H9 (cell line): ENCODE data around the gene KCNE1. TPM values are rescaled to one million over a fixed set of nuclear protein-coding genes. Genes with fewer than 3 reads are reported as not detected.

ENCODE experiments used
- DNase-seq: peaks from one replicate; pipeline ENCODE4 v3.0.0-alpha.2; 2017
- H2AFZ ChIP-seq: one replicate; pipeline ENCODE4 v1.6.1; 2013; ENCODE audit warnings: mild to moderate bottlenecking, low read length, control low read depth, moderate library complexity
- H2AK5ac ChIP-seq: 2 replicates; pipeline ENCODE4 v1.6.1; 2013; ENCODE audit warnings: low read length, control low read depth, mixed read lengths; ENCODE audit not compliant: insufficient read length
- H2BK120ac ChIP-seq: one replicate; pipeline ENCODE4 v1.6.1; 2013; ENCODE audit warnings: low read depth, mild to moderate bottlenecking, low read length, control low read depth, inconsistent platforms; ENCODE audit not compliant: poor library complexity, severe bottlenecking
- H2BK12ac ChIP-seq: 2 replicates; pipeline ENCODE4 v1.6.1; 2013; ENCODE audit warnings: low read length, control low read depth, mixed read lengths, low read depth; ENCODE audit not compliant: insufficient read length
- H2BK15ac ChIP-seq: 2 replicates; pipeline ENCODE4 v1.6.1; 2013; ENCODE audit warnings: low read depth, low read length, control low read depth
- H2BK20ac ChIP-seq: one replicate; pipeline ENCODE4 v1.6.1; 2013; ENCODE audit warnings: low read depth, mild to moderate bottlenecking, low read length, control low read depth, inconsistent platforms; ENCODE audit not compliant: poor library complexity, severe bottlenecking
- H2BK5ac ChIP-seq: 2 replicates; pipeline ENCODE4 v1.6.1; 2013; ENCODE audit warnings: low read length, control low read depth, mixed read lengths; ENCODE audit not compliant: insufficient read length
- H3K14ac ChIP-seq: 2 replicates; pipeline ENCODE4 v1.6.1; 2013; ENCODE audit warnings: low read length, control low read depth; ENCODE audit not compliant: insufficient read depth
- H3K18ac ChIP-seq: 2 replicates; pipeline ENCODE4 v1.6.1; 2013; ENCODE audit warnings: low read depth, mild to moderate bottlenecking, mixed read lengths, low read length, control low read depth; ENCODE audit not compliant: insufficient read length
- H3K23ac ChIP-seq: 2 replicates; pipeline ENCODE4 v1.6.1; 2013; ENCODE audit warnings: low read length, control low read depth, mixed read lengths, low read depth; ENCODE audit not compliant: insufficient read length
- H3K23me2 ChIP-seq: 2 replicates; pipeline ENCODE4 v1.6.1; 2013; ENCODE audit warnings: low read depth, mild to moderate bottlenecking, mixed read lengths, low read length, control low read depth; ENCODE audit not compliant: insufficient read length, poor library complexity, severe bottlenecking
- H3K27ac ChIP-seq: 2 replicates; pipeline ENCODE4 v1.5.1; 2013; ENCODE audit warnings: low read length, control low read depth, mixed read lengths, low read depth; ENCODE audit not compliant: insufficient read length
- H3K27me3 ChIP-seq: 2 replicates; pipeline ENCODE4 v1.6.1; 2013; ENCODE audit warnings: low read length, control low read depth, inconsistent platforms; ENCODE audit not compliant: insufficient read depth
- H3K4ac ChIP-seq: 2 replicates; pipeline ENCODE4 v1.6.1; 2013; ENCODE audit warnings: low read depth, mild to moderate bottlenecking, control low read depth, inconsistent platforms, low read length, moderate library complexity
- H3K4me1 ChIP-seq: 2 replicates; pipeline ENCODE4 v1.6.1; 2013; ENCODE audit warnings: low read length, control low read depth, inconsistent platforms; ENCODE audit not compliant: insufficient read depth
- H3K4me2 ChIP-seq: 2 replicates; pipeline ENCODE4 v1.6.1; 2013; ENCODE audit warnings: low read length, control low read depth, mixed read lengths; ENCODE audit not compliant: insufficient read length, insufficient read depth
- H3K56ac ChIP-seq: 2 replicates; pipeline ENCODE4 v1.6.1; 2013; ENCODE audit warnings: low read depth, mild to moderate bottlenecking, mixed read lengths, low read length, control low read depth; ENCODE audit not compliant: insufficient read length
- H3K79me1 ChIP-seq: 2 replicates; pipeline ENCODE4 v1.6.1; 2013; ENCODE audit warnings: low read depth, mild to moderate bottlenecking, moderate library complexity, low read length, control low read depth, inconsistent platforms; ENCODE audit not compliant: insufficient read depth, poor library complexity, severe bottlenecking
- H3K79me2 ChIP-seq: 2 replicates; pipeline ENCODE4 v1.6.1; 2013; ENCODE audit warnings: low read length, control low read depth, inconsistent platforms; ENCODE audit not compliant: insufficient read depth
- H3K9ac ChIP-seq: 2 replicates; pipeline ENCODE4 v1.6.1; 2013; ENCODE audit warnings: low read length, control low read depth, mixed read lengths; ENCODE audit not compliant: insufficient read length; ENCODE audit errors: extremely low read depth
- H3K9me3 ChIP-seq: one replicate; pipeline ENCODE4 v1.6.1; 2013; ENCODE audit warnings: low read depth, low read length, inconsistent platforms; ENCODE audit not compliant: control insufficient read depth
- H3T11ph ChIP-seq: one replicate; pipeline ENCODE4 v1.6.1; 2013; ENCODE audit warnings: mild to moderate bottlenecking, low read length, control low read depth, inconsistent platforms
- H4K20me1 ChIP-seq: one replicate; pipeline ENCODE4 v1.6.1; 2013; ENCODE audit not compliant: control insufficient read depth, insufficient read length, insufficient read depth
- H4K5ac ChIP-seq: 2 replicates; pipeline ENCODE4 v1.6.1; 2013; ENCODE audit warnings: low read depth, mild to moderate bottlenecking, mixed read lengths, low read length, control low read depth; ENCODE audit not compliant: insufficient read length
- H4K8ac ChIP-seq: replicated peaks from 2 replicates; pipeline ENCODE4 v1.6.1; 2013; ENCODE audit warnings: low read length, control low read depth, mixed read lengths, low read depth; ENCODE audit not compliant: insufficient read length
- H4K91ac ChIP-seq: 2 replicates; pipeline ENCODE4 v1.6.1; 2013; ENCODE audit warnings: low read depth, mild to moderate bottlenecking, moderate library complexity, mixed read lengths, low read length, control low read depth; ENCODE audit not compliant: insufficient read length
- H3K27ac Mint-ChIP-seq, 3 experiments: 2 replicates in 2 of 3; 3 replicates in 1 of 3; pipeline ENCODE4 v1.8.0; 2020 to 2021; ENCODE audit warnings: mixed read lengths in 3 of 3, mild to moderate bottlenecking in 1 of 3, moderate library complexity in 1 of 3
- H3K27me3 Mint-ChIP-seq: 2 replicates; pipeline ENCODE4 v1.8.0; 2021; ENCODE audit warnings: low read depth, mild to moderate bottlenecking, moderate library complexity, mixed read lengths
- H3K36me3 Mint-ChIP-seq, 3 experiments: 2 replicates in 2 of 3; 3 replicates in 1 of 3; pipeline ENCODE4 v1.8.0; 2020 to 2021; ENCODE audit warnings: low read depth in 3 of 3, mixed read lengths in 3 of 3; ENCODE audit not compliant: insufficient read depth in 1 of 3
- H3K4me1 Mint-ChIP-seq, 2 experiments: 2 replicates each; pipeline ENCODE4 v1.8.0; 2020; ENCODE audit warnings: mixed read lengths in 2 of 2
- H3K4me3 Mint-ChIP-seq, 2 experiments: 2 replicates in 1 of 2; 3 replicates in 1 of 2; pipeline ENCODE4 v1.8.0; 2020 to 2021; ENCODE audit warnings: mild to moderate bottlenecking in 2 of 2, mixed read lengths in 2 of 2, moderate library complexity in 1 of 2
- H3K9me3 Mint-ChIP-seq, 2 experiments: 2 replicates in 1 of 2; 3 replicates in 1 of 2; pipeline ENCODE4 v1.8.0; 2020; ENCODE audit warnings: mild to moderate bottlenecking in 2 of 2, mixed read lengths in 2 of 2, moderate library complexity in 1 of 2
- CTCF ChIP-seq: fragments of 200-600 bp; sonication (generic); conservative IDR thresholded peaks from 3 replicates; pipeline ENCODE4 v1.8.0; 2021; ENCODE audit warnings: antibody characterized with exemption, mild to moderate bottlenecking
- WGBS: extraction: QIAGEN DNeasy Blood & Tissue Kit; methylation state at CpG from one replicate; pipeline ENCODE4 v1.1.7; 2013; ENCODE audit warnings: missing lambda C conversion rate, low lambda C conversion rate, mixed read lengths; ENCODE audit not compliant: insufficient read length; ENCODE audit errors: extremely low coverage; 5-methylcytosine and 5-hydroxymethylcytosine counted together
- total RNA-seq: library from RNA; stranded (reverse); gene quantifications from 2 replicates; pipeline ENCODE4 v1.2.1, GENCODE V29; 2021

The KCNE1 gene
- total RNA-seq, 1 experiment from 2014 or later: 0.28 TPM

- H2AFZ ChIP-seq: no peak overlapping the region
- no peak overlapping the region for H2BK20ac ChIP-seq
- H3K9me3 ChIP-seq: no peaks in the 10 kb centered on the region
- Mint-ChIP-seq H3K4me1 (peaks cover 11 to 12% of the 10 kb centered on the region in 2 experiments), H3K36me3 (no peaks in the 10 kb centered on the region; a peak in 1 of 7 replicates), H3K4me3 (no peak overlapping the region), H3K27me3 (peaks cover 2% of the 10 kb centered on the region; the same call in 1 of the 2 replicates), H3K27ac (no peak overlapping the region), H3K9me3 (no peaks in the 10 kb centered on the region; a peak in 2 of 5 replicates)
- no peaks in the 10 kb centered on the region for H3K23me2 ChIP-seq
- no peak overlapping the region for H3T11ph ChIP-seq
- no peak overlapping the region for H3K4ac ChIP-seq
- H2BK120ac ChIP-seq: no peak overlapping the region
- no peak for DNase-seq
- no peak overlapping the region for H4K91ac ChIP-seq
- no peaks in the 10 kb centered on the region for H3K79me2 ChIP-seq
- peaks cover 2% of the 10 kb centered on the region; the same call in 1 of the 2 replicates for H3K4me1 ChIP-seq
- no peak overlapping the region for H3K18ac ChIP-seq
- no peak overlapping the region for H3K4me2 ChIP-seq
- H2BK15ac ChIP-seq: no peak overlapping the region
- H3K27me3 ChIP-seq: no peaks in the 10 kb centered on the region
- H4K8ac ChIP-seq: no peak overlapping the region
- H4K20me1 ChIP-seq: no peaks in the 10 kb centered on the region
- H3K23ac ChIP-seq: no peak overlapping the region
- no peak overlapping the region for H3K56ac ChIP-seq
- H3K14ac ChIP-seq: no peak overlapping the region
- no peak overlapping the region for H3K27ac ChIP-seq
- H2AK5ac ChIP-seq: no peak overlapping the region
- TF ChIP-seq CTCF: no peak
- no peak overlapping the region for H3K9ac ChIP-seq
- H4K5ac ChIP-seq: no peak overlapping the region
- no CpG with 5 or more reads among the region's 3 CpGs for WGBS
- H3K79me1 ChIP-seq: no peaks in the 10 kb centered on the region
- H2BK5ac ChIP-seq: no peak overlapping the region
- H2BK12ac ChIP-seq: no peak overlapping the region
These were observed 23.9 kb upstream of the KCNE1 start for GRCh38 chr21:34535886-34536285.
